Measurements from ENCODE around the gene TLN1.

TLN1 gene

DNA sequence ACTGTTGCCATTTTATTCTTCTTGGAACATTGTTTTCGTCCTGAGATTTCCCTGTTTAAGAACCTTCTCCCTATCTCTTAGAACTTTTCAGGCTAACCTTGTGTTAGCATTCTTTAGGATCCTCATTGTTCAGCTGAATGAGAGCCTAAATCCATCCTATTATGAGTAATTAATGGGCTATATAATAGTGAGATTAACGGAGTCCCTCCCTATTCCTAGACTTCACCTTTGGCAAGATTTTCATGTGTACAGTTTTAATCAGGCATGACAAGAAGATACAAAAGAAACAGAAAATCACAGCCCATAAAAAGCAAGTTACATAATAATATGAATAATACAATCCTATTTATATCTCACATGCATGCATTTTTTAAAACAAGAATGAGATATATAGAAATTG, 31.2 kb upstream of the TLN1 start:
- Histone ChIP-seq H3K4me1 (ENCODE audit: low read length) (peaks cover 10% of the 10 kb centered on the region; the same call in 1 of the 2 replicates), H3K36me3 (replicated peaks; ENCODE audit: insufficient read depth, low read length) (no peaks in the 10 kb centered on the region), H3K9me3 (replicated peaks; ENCODE audit: insufficient read depth, low read length) (no peaks in the 10 kb centered on the region), H3K9ac (ENCODE audit: low read length) (no peak overlapping the region), H3K79me2 (ENCODE audit: low read length) (peaks cover 63% of the 10 kb centered on the region), H3K27me3 (replicated peaks; ENCODE audit: insufficient read depth, low read length) (no peaks in the 10 kb centered on the region), H3K4me3 (ENCODE audit: low read length) (no peak overlapping the region), H3K4me2 (ENCODE audit: low read depth, low read length) (no peak overlapping the region), H3F3A (ENCODE audit: insufficient read depth, low read length) (no peaks in the 10 kb centered on the region), H3K9me2 (replicated peaks; ENCODE audit: insufficient read depth, low read length) (no peaks in the 10 kb centered on the region), H3K27ac (ENCODE audit: low read length) (no peak overlapping the region), H2AFZ (ENCODE audit: low read length) (no peak overlapping the region), H4K20me1 (ENCODE audit: insufficient read depth, low read length) (no peaks in the 10 kb centered on the region)
- TF ChIP-seq, protein P1, sequence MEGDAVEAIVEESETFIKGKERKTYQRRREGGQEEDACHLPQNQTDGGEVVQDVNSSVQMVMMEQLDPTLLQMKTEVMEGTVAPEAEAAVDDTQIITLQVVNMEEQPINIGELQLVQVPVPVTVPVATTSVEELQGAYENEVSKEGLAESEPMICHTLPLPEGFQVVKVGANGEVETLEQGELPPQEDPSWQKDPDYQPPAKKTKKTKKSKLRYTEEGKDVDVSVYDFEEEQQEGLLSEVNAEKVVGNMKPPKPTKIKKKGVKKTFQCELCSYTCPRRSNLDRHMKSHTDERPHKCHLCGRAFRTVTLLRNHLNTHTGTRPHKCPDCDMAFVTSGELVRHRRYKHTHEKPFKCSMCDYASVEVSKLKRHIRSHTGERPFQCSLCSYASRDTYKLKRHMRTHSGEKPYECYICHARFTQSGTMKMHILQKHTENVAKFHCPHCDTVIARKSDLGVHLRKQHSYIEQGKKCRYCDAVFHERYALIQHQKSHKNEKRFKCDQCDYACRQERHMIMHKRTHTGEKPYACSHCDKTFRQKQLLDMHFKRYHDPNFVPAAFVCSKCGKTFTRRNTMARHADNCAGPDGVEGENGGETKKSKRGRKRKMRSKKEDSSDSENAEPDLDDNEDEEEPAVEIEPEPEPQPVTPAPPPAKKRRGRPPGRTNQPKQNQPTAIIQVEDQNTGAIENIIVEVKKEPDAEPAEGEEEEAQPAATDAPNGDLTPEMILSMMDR (IDR thresholded peaks at IDR 0.05; ENCODE audit: low read length) = no peak
- TF ChIP-seq EZH2phosphoT487 (IDR thresholded peaks at IDR 0.05; ENCODE audit: low read length) (no peak), EZH2 (optimal IDR thresholded peaks at IDR 0.05; ENCODE audit: low read depth, low read length) (no peak)
- DNase-seq = no peak

- no peaks in the 10 kb centered on the region for H3K27me3 ChIP-seq (replicated peaks; ENCODE audit: insufficient read depth, low read length)
- H3K4me3 ChIP-seq (ENCODE audit: low read length) = no peak overlapping the region
- no peaks in the 10 kb centered on the region for H4K20me1 ChIP-seq (ENCODE audit: insufficient read depth, low read length)
- H3K9ac ChIP-seq (ENCODE audit: low read length) = no peak overlapping the region
- no peaks in the 10 kb centered on the region for H3K9me2 ChIP-seq (replicated peaks; ENCODE audit: insufficient read depth, low read length)
- no peak for DNase-seq
- H2AFZ ChIP-seq (ENCODE audit: low read length) = no peak overlapping the region
- H3K27ac ChIP-seq (ENCODE audit: low read length) = no peak overlapping the region
- peaks cover 13% of the 10 kb centered on the region; the same call in 1 of the 2 replicates for H3F3A ChIP-seq (ENCODE audit: insufficient read depth, low read length)
- no peaks in the 10 kb centered on the region for H3K36me3 ChIP-seq (replicated peaks; ENCODE audit: insufficient read depth, low read length)
- H3K4me1 ChIP-seq (ENCODE audit: low read length) = peaks cover 20% of the 10 kb centered on the region
- no peaks in the 10 kb centered on the region for H3K9me3 ChIP-seq (replicated peaks; ENCODE audit: insufficient read depth, low read length)
- no peak for TF ChIP-seq EZH2phosphoT487 (IDR thresholded peaks at IDR 0.05; ENCODE audit: low read length)
- TF ChIP-seq, protein P1 (IDR thresholded peaks at IDR 0.05; ENCODE audit: low read length) = no peak
- TF ChIP-seq EZH2 (optimal IDR thresholded peaks at IDR 0.05; ENCODE audit: low read depth, low read length) = no peak
- H3K4me2 ChIP-seq (ENCODE audit: low read depth, low read length) = no peak overlapping the region
- peaks cover 69% of the 10 kb centered on the region for H3K79me2 ChIP-seq (ENCODE audit: low read length)
These were observed 28.7 kb upstream of the TLN1 start for GRCh38 chr9:35760651-35761050.

GRCh38 chr9:35759795-35760194, 27.8 kb upstream of the TLN1 start:
- TF ChIP-seq EZH2phosphoT487 (IDR thresholded peaks at IDR 0.05; ENCODE audit: low read length) = no peak
- TF ChIP-seq EZH2 (optimal IDR thresholded peaks at IDR 0.05; ENCODE audit: low read depth, low read length) = no peak
- TF ChIP-seq, protein P1 (IDR thresholded peaks at IDR 0.05; ENCODE audit: low read length) = no peak
- H3K79me2 ChIP-seq (ENCODE audit: low read length) = peaks cover 65% of the 10 kb centered on the region
- H3K4me1 ChIP-seq (ENCODE audit: low read length) = peaks cover 20% of the 10 kb centered on the region

More at GRCh38 chr9:35759795-35760194, 27.8 kb upstream of the TLN1 start:
- no peaks in the 10 kb centered on the region for H3K9me2 ChIP-seq (replicated peaks; ENCODE audit: insufficient read depth, low read length)
- no peak overlapping the region for H2AFZ ChIP-seq (ENCODE audit: low read length)
- no peak overlapping the region for H3K9ac ChIP-seq (ENCODE audit: low read length)
- H3K27me3 ChIP-seq (replicated peaks; ENCODE audit: insufficient read depth, low read length) = no peaks in the 10 kb centered on the region
- no peaks in the 10 kb centered on the region for H3K36me3 ChIP-seq (replicated peaks; ENCODE audit: insufficient read depth, low read length)
- H3K4me2 ChIP-seq (ENCODE audit: low read depth, low read length) = no peak overlapping the region
- peaks cover 13% of the 10 kb centered on the region; the same call in 1 of the 2 replicates for H3F3A ChIP-seq (ENCODE audit: insufficient read depth, low read length)
- DNase-seq = no peak
- H4K20me1 ChIP-seq (ENCODE audit: insufficient read depth, low read length) = no peaks in the 10 kb centered on the region
- no peaks in the 10 kb centered on the region for H3K9me3 ChIP-seq (replicated peaks; ENCODE audit: insufficient read depth, low read length)
- H3K4me3 ChIP-seq (ENCODE audit: low read length) = no peak overlapping the region
- no peak overlapping the region for H3K27ac ChIP-seq (ENCODE audit: low read length)

Measured in MM.1S (cell line).